HepG2 (cell line): ENCODE measurements around the gene GCLC. TPM values are rescaled to one million over a fixed set of nuclear protein-coding genes. Genes with fewer than 3 reads are reported as not detected.
A peak's percentile ranks its signal among the peaks of the same experiment; 100 is the strongest.

Experiments used
- ARNTL ChIP-seq: sonication (generic); formaldehyde crosslinking; IDR thresholded peaks from 2 replicates; pipeline ENCODE4 v1.4.0; 2020; ENCODE audit warnings: mild to moderate bottlenecking, missing genetic modification reagents
- ATRX ChIP-seq: sonication (generic); formaldehyde crosslinking; IDR thresholded peaks from 2 replicates; pipeline ENCODE4 v1.4.0; 2020; ENCODE audit warnings: missing genetic modification reagents, borderline replicate concordance
- BATF2 ChIP-seq: sonication (generic); formaldehyde crosslinking; IDR thresholded peaks from 2 replicates; pipeline ENCODE4 v1.8.0; 2022; ENCODE audit warnings: mild to moderate bottlenecking, missing genetic modification reagents, moderate library complexity
- FOXJ3 ChIP-seq: sonication (generic); formaldehyde crosslinking; IDR thresholded peaks from 2 replicates; pipeline ENCODE4 v1.4.0; 2020; ENCODE audit warnings: missing genetic modification reagents, mild to moderate bottlenecking, borderline replicate concordance
- IRF2 ChIP-seq: IDR thresholded peaks from 2 replicates; pipeline ENCODE4 v1.6.1; 2018; ENCODE audit warnings: missing genetic modification reagents, missing compliant biosample characterization
- KLF12 ChIP-seq: sonication (generic); formaldehyde crosslinking; IDR thresholded peaks from 2 replicates; pipeline ENCODE4 v1.4.0; 2020; ENCODE audit warnings: missing genetic modification reagents, borderline replicate concordance
- PHF20 ChIP-seq: sonication (generic); formaldehyde crosslinking; IDR thresholded peaks from 2 replicates; pipeline ENCODE4 v1.5.0; 2020; ENCODE audit warnings: mild to moderate bottlenecking, missing genetic modification reagents
- PTBP1 ChIP-seq: fragments of 200-400 bp; formaldehyde crosslinking; IDR thresholded peaks from 2 replicates; pipeline ENCODE4 v1.6.1; 2018; ENCODE audit warnings: low read length, low read depth; ENCODE audit not compliant: poor library complexity, severe bottlenecking
- RFX1 ChIP-seq: fragments of 450-650 bp; IDR thresholded peaks from 2 replicates; pipeline ENCODE4 v1.6.1; 2017
- SP1 ChIP-seq, 2 experiments: fragments of 450-650 bp in 1 of 2; sonication (generic) in 1 of 2; formaldehyde crosslinking in 1 of 2; IDR thresholded peaks; 2 replicates each; pipeline versions ENCODE4 v1.4.0 to v1.6.1; 2016 to 2020; ENCODE audit warnings: missing genetic modification reagents in 1 of 2
- SP140L ChIP-seq: sonication (generic); formaldehyde crosslinking; IDR thresholded peaks from 2 replicates; pipeline ENCODE4 v1.4.0; 2020; ENCODE audit warnings: missing genetic modification reagents, borderline replicate concordance
- THRA ChIP-seq: sonication (generic); formaldehyde crosslinking; IDR thresholded peaks from 2 replicates; pipeline ENCODE4 v1.4.0; 2020; ENCODE audit warnings: missing genetic modification reagents, borderline replicate concordance
- TOE1 ChIP-seq: sonication (generic); formaldehyde crosslinking; IDR thresholded peaks from 2 replicates; pipeline ENCODE4 v1.4.0; 2020; ENCODE audit warnings: mild to moderate bottlenecking, missing genetic modification reagents
- ZMYM2 ChIP-seq: sonication (generic); formaldehyde crosslinking; IDR thresholded peaks from 2 replicates; pipeline ENCODE4 v1.8.0; 2022; ENCODE audit warnings: mild to moderate bottlenecking, missing genetic modification reagents
- ZNF326 ChIP-seq: sonication (generic); formaldehyde crosslinking; IDR thresholded peaks from 2 replicates; pipeline ENCODE4 v1.4.0; 2020; ENCODE audit warnings: missing genetic modification reagents, borderline replicate concordance
- ZNF557 ChIP-seq: sonication (generic); formaldehyde crosslinking; IDR thresholded peaks from 2 replicates; pipeline ENCODE4 v1.4.0; 2020; ENCODE audit warnings: missing genetic modification reagents
- ZNF576 ChIP-seq: sonication (generic); formaldehyde crosslinking; IDR thresholded peaks from 2 replicates; pipeline ENCODE4 v1.4.0; 2020; ENCODE audit warnings: mild to moderate bottlenecking, missing genetic modification reagents
- ZNF746 ChIP-seq: sonication (generic); formaldehyde crosslinking; IDR thresholded peaks from 2 replicates; pipeline ENCODE4 v1.8.0; 2022; ENCODE audit warnings: mild to moderate bottlenecking, missing genetic modification reagents
- polyA plus RNA-seq, 8 experiments: library from polyadenylated mRNA; depleted of rRNA in 3 of 8; stranded (reverse) in 7 of 8; unstranded in 1 of 8; fragments of >200 nt; fragmentation: Illumina TruSeq in 4 of 8; extraction: Trizol in 4 of 8; gene quantifications; 2 replicates each; pipeline versions ENCODE4 v1.2.1 to v1.2.3, GENCODE V29; 2011 to 2016; ENCODE audit warnings: low read depth in 4 of 8, missing spikeins in 1 of 8, mixed read lengths in 1 of 8; ENCODE audit not compliant: insufficient read depth in 1 of 8
- total RNA-seq, 5 experiments: library from RNA; depleted of rRNA; stranded (reverse); fragments of >200 nt; fragmentation: Illumina TruSeq; extraction: Trizol; gene quantifications; 2 replicates each; pipeline ENCODE4 v1.2.3, GENCODE V29; 2016; ENCODE audit warnings: low read depth in 1 of 5
- TF ChIP-seq, protein P1 (sequence below): sonication (generic); formaldehyde crosslinking; IDR thresholded peaks from 2 replicates; pipeline ENCODE4 v1.5.0; 2020; ENCODE audit warnings: missing genetic modification reagents
- TF ChIP-seq, protein P2 (sequence below): sonication (generic); formaldehyde crosslinking; IDR thresholded peaks from 2 replicates; pipeline ENCODE4 v1.5.1; 2020; ENCODE audit warnings: mild to moderate bottlenecking, missing genetic modification reagents, borderline replicate concordance
- TF ChIP-seq, protein P3 (sequence below): IDR thresholded peaks from 2 replicates; pipeline ENCODE4 v1.6.1; 2016; ENCODE audit warnings: missing compliant biosample characterization, missing genetic modification reagents, borderline replicate concordance
- TF ChIP-seq, protein P4 (sequence below): IDR thresholded peaks from 2 replicates; pipeline ENCODE4 v1.6.1; 2016; ENCODE audit warnings: missing genetic modification reagents, missing compliant biosample characterization

The GCLC gene
- total and polyA plus RNA-seq, 2 of the 13 experiments (the other 11 are each of a cell fraction or from before 2014, with no cell fraction given): 35.3 to 84.6 TPM

DNA sequence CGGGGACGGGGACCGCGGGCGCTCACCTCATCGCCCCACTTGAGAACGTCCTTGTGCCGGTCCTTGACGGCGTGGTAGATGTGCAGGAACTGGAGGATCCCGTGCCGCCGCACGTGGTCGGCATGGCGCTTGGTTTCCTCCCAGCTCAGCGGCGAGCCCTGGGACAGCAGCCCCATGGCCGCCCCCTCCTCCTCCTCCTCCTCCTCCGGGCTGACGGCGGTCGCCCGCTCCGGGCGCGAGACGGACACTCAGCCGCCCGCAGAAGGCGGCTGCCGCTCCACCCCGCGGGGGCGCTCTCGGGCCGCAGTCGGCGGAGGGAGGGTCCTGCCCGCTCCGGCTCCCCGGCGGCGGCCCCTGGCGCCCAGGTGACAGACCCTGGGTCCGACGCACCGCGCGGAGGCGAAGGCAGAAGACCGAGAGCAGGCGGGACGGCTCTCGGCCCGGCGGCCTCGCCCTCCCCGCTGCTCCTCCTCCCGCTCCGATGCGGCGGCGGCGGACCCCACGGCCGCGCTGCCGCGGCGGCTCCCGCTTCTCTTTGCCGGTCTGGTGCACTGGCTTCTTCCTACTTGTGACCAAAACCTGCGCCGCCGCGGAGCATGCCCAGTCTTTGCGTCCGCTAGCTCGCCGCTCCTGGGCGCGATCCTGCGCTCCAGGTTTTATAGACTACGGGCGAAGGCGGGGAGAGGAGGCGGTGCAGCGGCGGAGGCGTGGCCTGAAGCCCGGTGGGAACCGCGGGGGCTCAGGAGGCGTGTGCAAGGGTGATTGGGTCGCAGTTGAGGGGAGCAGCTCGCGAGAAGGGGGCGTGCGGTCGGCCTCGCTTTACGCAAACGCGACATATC is at the start of gene GCLC (continued):
- TF ChIP-seq SP140L (CRISPR knock-in tag) (peak; percentile 90), ZNF746 (peak; percentile 82; the same call in 1 of the 2 replicates), ZNF576 (CRISPR knock-in tag) (no peak), SP1 (IDR thresholded peaks at IDR 0.05) (no peak; the same call in 1 of the 2 replicates), SP1 (CRISPR knock-in tag; IDR thresholded peaks at IDR 0.05) (peak; percentile 99), ZNF326 (CRISPR knock-in tag) (0 out of 2 replicates have a peak, but pooled peaks have one; percentile 49), BATF2 (CRISPR knock-in tag) (peak; percentile 73), PTBP1 (no peak), ZNF557 (CRISPR knock-in tag) (peak; percentile 37; the same call in 1 of the 2 replicates), ARNTL (CRISPR knock-in tag) (peak; percentile 92), FOXJ3 (peak; percentile 54; the same call in 1 of the 2 replicates), KLF12 (CRISPR knock-in tag) (peak; percentile 88; the same call in 1 of the 2 replicates), PHF20 (CRISPR knock-in tag) (peak; percentile 75), RFX1 (no peak), TOE1 (CRISPR knock-in tag) (peak; percentile 28; the same call in 1 of the 2 replicates), ATRX (CRISPR knock-in tag) (no peak), IRF2 (peak; percentile 95), ZMYM2 (peak; percentile 54; the same call in 1 of the 2 replicates), THRA (CRISPR knock-in tag) (peak; percentile 89)
- TF ChIP-seq, protein P1, sequence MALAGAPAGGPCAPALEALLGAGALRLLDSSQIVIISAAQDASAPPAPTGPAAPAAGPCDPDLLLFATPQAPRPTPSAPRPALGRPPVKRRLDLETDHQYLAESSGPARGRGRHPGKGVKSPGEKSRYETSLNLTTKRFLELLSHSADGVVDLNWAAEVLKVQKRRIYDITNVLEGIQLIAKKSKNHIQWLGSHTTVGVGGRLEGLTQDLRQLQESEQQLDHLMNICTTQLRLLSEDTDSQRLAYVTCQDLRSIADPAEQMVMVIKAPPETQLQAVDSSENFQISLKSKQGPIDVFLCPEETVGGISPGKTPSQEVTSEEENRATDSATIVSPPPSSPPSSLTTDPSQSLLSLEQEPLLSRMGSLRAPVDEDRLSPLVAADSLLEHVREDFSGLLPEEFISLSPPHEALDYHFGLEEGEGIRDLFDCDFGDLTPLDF (CRISPR knock-in tag): peak; percentile 60; the same call in 1 of the 2 replicates
- TF ChIP-seq, protein P2, sequence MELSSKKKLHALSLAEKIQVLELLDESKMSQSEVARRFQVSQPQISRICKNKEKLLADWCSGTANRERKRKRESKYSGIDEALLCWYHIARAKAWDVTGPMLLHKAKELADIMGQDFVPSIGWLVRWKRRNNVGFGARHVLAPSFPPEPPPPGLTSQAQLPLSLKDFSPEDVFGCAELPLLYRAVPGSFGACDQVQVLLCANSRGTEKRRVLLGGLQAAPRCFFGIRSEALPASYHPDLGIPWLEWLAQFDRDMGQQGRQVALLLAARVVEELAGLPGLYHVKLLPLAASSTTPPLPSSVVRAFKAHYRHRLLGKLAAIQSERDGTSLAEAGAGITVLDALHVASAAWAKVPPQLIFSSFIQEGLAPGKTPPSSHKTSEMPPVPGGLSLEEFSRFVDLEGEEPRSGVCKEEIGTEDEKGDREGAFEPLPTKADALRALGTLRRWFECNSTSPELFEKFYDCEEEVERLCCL (CRISPR knock-in tag): 0 out of 2 replicates have a peak, but pooled peaks have one; percentile 78
- TF ChIP-seq, protein P3, sequence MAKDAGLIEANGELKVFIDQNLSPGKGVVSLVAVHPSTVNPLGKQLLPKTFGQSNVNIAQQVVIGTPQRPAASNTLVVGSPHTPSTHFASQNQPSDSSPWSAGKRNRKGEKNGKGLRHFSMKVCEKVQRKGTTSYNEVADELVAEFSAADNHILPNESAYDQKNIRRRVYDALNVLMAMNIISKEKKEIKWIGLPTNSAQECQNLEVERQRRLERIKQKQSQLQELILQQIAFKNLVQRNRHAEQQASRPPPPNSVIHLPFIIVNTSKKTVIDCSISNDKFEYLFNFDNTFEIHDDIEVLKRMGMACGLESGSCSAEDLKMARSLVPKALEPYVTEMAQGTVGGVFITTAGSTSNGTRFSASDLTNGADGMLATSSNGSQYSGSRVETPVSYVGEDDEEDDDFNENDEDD (CRISPR knock-in tag): peak; percentile 86
- TF ChIP-seq, protein P4, sequence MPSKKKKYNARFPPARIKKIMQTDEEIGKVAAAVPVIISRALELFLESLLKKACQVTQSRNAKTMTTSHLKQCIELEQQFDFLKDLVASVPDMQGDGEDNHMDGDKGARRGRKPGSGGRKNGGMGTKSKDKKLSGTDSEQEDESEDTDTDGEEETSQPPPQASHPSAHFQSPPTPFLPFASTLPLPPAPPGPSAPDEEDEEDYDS (CRISPR knock-in tag): peak; percentile 97
